GM23338 (cell line): ENCODE results near the gene OR8G1. TPM values are rescaled to one million over a fixed set of nuclear protein-coding genes. Genes with fewer than 3 reads are reported as not detected.

Experiments used
- ATAC-seq: fragments of 200-7000 bp; cut with Tn5 transposase; 3 replicates; pipeline ENCODE4 v1.9.1; 2020
- DNase-seq: peaks from one replicate; pipeline ENCODE4 v3.0.0-alpha.2; 2015; ENCODE audit warnings: low spot score
- H2AFZ ChIP-seq: fragments of 200-600 bp; sonication (generic); 2 replicates; pipeline ENCODE4 v1.8.0; 2016; ENCODE audit warnings: antibody characterized with exemption, mild to moderate bottlenecking, moderate library complexity
- H3F3A ChIP-seq: fragments of 200-600 bp; sonication (generic); replicated peaks from 2 replicates; pipeline ENCODE4 v1.8.0; 2017; ENCODE audit warnings: antibody characterized with exemption, mixed run types, low read depth
- H3K27ac ChIP-seq: fragments of 200-600 bp; sonication (generic); 2 replicates; pipeline ENCODE4 v1.6.1; 2016; ENCODE audit warnings: low read depth
- H3K27me3 ChIP-seq: fragments of 200-600 bp; sonication (generic); 2 replicates; pipeline ENCODE4 v1.8.0; 2016; ENCODE audit warnings: mild to moderate bottlenecking, mixed run types, moderate library complexity; ENCODE audit not compliant: insufficient read depth
- H3K36me3 ChIP-seq: fragments of 200-600 bp; sonication (generic); 2 replicates; pipeline ENCODE4 v1.8.0; 2016; ENCODE audit warnings: mild to moderate bottlenecking; ENCODE audit not compliant: insufficient read depth
- H3K4me1 ChIP-seq: fragments of 200-600 bp; sonication (generic); 2 replicates; pipeline ENCODE4 v1.8.0; 2016; ENCODE audit warnings: mild to moderate bottlenecking, moderate library complexity; ENCODE audit not compliant: insufficient read depth
- H3K4me2 ChIP-seq: fragments of 200-600 bp; sonication (generic); 2 replicates; pipeline ENCODE4 v1.7.1; 2017; ENCODE audit warnings: mixed run types
- H3K4me3 ChIP-seq: fragments of 200-600 bp; sonication (generic); 2 replicates; pipeline ENCODE4 v1.6.1; 2016; ENCODE audit warnings: mixed run types
- H3K79me2 ChIP-seq: fragments of 200-600 bp; sonication (generic); replicated peaks from 2 replicates; pipeline ENCODE4 v1.8.0; 2017; ENCODE audit warnings: mild to moderate bottlenecking; ENCODE audit not compliant: insufficient read depth
- H3K9me2 ChIP-seq: fragments of 200-600 bp; sonication (generic); 2 replicates; pipeline ENCODE4 v1.8.0; 2017; ENCODE audit not compliant: insufficient read depth
- H4K20me1 ChIP-seq: fragments of 200-600 bp; sonication (generic); replicated peaks from 2 replicates; pipeline ENCODE4 v1.8.0; 2017; ENCODE audit warnings: mild to moderate bottlenecking; ENCODE audit not compliant: insufficient read depth
- H3K27ac Mint-ChIP-seq: 2 replicates; pipeline ENCODE4 v1.8.0; 2020; ENCODE audit warnings: inconsistent platforms, mild to moderate bottlenecking, moderate library complexity, mixed read lengths
- H3K27me3 Mint-ChIP-seq: 3 replicates; pipeline ENCODE4 v1.8.0; 2022; ENCODE audit warnings: low read depth, mild to moderate bottlenecking, moderate library complexity, mixed read lengths, inconsistent platforms; ENCODE audit not compliant: insufficient read depth, poor library complexity
- H3K36me3 Mint-ChIP-seq: 3 replicates; pipeline ENCODE4 v1.8.0; 2021; ENCODE audit warnings: low read depth, mild to moderate bottlenecking, inconsistent platforms, moderate library complexity, mixed read lengths
- H3K4me1 Mint-ChIP-seq: 3 replicates; pipeline ENCODE4 v1.8.0; 2020; ENCODE audit warnings: mild to moderate bottlenecking, inconsistent platforms, mixed read lengths
- H3K4me3 Mint-ChIP-seq: 3 replicates; pipeline ENCODE4 v1.8.0; 2021; ENCODE audit warnings: moderate library complexity, mild to moderate bottlenecking, inconsistent platforms, mixed read lengths
- H3K9me3 Mint-ChIP-seq: 3 replicates; pipeline ENCODE4 v1.8.0; 2020; ENCODE audit warnings: moderate library complexity, mild to moderate bottlenecking, inconsistent platforms, mixed read lengths
- EZH2 ChIP-seq: fragments of 200-600 bp; sonication (generic); IDR thresholded peaks from one replicate; pipeline ENCODE4 v1.8.0; 2017; ENCODE audit warnings: antibody characterized with exemption, mild to moderate bottlenecking, low read depth; ENCODE audit not compliant: unreplicated experiment
- NANOG ChIP-seq: IDR thresholded peaks from 2 replicates; pipeline ENCODE4 v1.6.1; 2016; ENCODE audit warnings: antibody characterized with exemption, borderline replicate concordance
- POLR2AphosphoS5 ChIP-seq: IDR thresholded peaks from 2 replicates; pipeline ENCODE4 v1.6.1; 2016; ENCODE audit warnings: antibody characterized with exemption, low read depth
- STAT1 ChIP-seq: IDR thresholded peaks from one replicate; pipeline ENCODE4 v1.6.1; 2016; ENCODE audit warnings: antibody characterized with exemption; ENCODE audit not compliant: unreplicated experiment
- ZNF114 ChIP-seq: fragments of 250-450 bp; sonication (Bioruptor Pico); IDR thresholded peaks from 2 replicates; pipeline ENCODE4 v1.5.0; 2020; ENCODE audit warnings: mild to moderate bottlenecking, moderate library complexity
- polyA plus RNA-seq: library from polyadenylated mRNA; unstranded; fragments of >200 nt; fragmentation: Nextera tagmentation; extraction: Ambion mirVana; gene quantifications from 2 replicates; pipeline ENCODE4 v1.2.1, GENCODE V29; 2016
- total RNA-seq: library from RNA; depleted of rRNA; stranded (reverse); fragments of >200 nt; shearing (Covaris generic); gene quantifications from 2 replicates; pipeline ENCODE4 v1.2.3, GENCODE V29; 2014
- TF ChIP-seq, protein P1 (sequence below): fragments of 250-450 bp; sonication (Bioruptor Pico); IDR thresholded peaks from 2 replicates; pipeline ENCODE4 v1.5.0; 2020; ENCODE audit warnings: mild to moderate bottlenecking, moderate library complexity
- TF ChIP-seq, protein P2 (sequence below): IDR thresholded peaks from 2 replicates; pipeline ENCODE4 v1.6.1; 2016; ENCODE audit warnings: antibody characterized with exemption
- TF ChIP-seq, protein P3 (sequence below), 2 experiments: fragments of 200-600 bp in 1 of 2; sonication (generic) in 1 of 2; conservative IDR thresholded peaks; 2 replicates each; pipeline versions ENCODE4 v1.5.1 to v1.6.1; 2016 to 2017; ENCODE audit warnings: antibody characterized with exemption in 2 of 2, low read depth in 2 of 2, mild to moderate bottlenecking in 2 of 2, moderate library complexity in 1 of 2
- TF ChIP-seq, protein P4 (sequence below): IDR thresholded peaks from one replicate; pipeline ENCODE4 v1.6.1; 2018; ENCODE audit warnings: antibody characterized with exemption; ENCODE audit not compliant: unreplicated experiment

The OR8G1 gene
- total and polyA plus RNA-seq, 2 experiments from 2014 or later, result not detected

DNA sequence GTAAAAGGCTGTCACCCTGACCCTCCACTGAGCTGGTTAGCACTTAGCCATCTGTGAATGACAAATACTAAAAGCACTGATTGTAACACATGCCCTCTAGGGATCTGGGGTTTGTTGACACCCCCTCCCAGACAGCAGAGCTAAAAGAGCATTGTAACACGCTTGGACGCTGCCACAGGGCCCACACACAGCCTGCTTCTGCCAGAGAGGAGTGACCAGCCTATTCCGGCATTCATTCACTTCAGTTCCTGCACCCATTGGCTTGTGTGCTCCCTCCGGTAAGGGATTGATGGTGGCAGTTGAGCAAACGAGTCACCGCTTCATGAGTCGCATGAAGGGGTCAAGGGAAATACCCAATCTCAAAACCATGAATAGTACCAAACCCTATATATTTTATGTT, 42.0 kb upstream of the OR8G1 start (continued):
- TF ChIP-seq, protein P1, sequence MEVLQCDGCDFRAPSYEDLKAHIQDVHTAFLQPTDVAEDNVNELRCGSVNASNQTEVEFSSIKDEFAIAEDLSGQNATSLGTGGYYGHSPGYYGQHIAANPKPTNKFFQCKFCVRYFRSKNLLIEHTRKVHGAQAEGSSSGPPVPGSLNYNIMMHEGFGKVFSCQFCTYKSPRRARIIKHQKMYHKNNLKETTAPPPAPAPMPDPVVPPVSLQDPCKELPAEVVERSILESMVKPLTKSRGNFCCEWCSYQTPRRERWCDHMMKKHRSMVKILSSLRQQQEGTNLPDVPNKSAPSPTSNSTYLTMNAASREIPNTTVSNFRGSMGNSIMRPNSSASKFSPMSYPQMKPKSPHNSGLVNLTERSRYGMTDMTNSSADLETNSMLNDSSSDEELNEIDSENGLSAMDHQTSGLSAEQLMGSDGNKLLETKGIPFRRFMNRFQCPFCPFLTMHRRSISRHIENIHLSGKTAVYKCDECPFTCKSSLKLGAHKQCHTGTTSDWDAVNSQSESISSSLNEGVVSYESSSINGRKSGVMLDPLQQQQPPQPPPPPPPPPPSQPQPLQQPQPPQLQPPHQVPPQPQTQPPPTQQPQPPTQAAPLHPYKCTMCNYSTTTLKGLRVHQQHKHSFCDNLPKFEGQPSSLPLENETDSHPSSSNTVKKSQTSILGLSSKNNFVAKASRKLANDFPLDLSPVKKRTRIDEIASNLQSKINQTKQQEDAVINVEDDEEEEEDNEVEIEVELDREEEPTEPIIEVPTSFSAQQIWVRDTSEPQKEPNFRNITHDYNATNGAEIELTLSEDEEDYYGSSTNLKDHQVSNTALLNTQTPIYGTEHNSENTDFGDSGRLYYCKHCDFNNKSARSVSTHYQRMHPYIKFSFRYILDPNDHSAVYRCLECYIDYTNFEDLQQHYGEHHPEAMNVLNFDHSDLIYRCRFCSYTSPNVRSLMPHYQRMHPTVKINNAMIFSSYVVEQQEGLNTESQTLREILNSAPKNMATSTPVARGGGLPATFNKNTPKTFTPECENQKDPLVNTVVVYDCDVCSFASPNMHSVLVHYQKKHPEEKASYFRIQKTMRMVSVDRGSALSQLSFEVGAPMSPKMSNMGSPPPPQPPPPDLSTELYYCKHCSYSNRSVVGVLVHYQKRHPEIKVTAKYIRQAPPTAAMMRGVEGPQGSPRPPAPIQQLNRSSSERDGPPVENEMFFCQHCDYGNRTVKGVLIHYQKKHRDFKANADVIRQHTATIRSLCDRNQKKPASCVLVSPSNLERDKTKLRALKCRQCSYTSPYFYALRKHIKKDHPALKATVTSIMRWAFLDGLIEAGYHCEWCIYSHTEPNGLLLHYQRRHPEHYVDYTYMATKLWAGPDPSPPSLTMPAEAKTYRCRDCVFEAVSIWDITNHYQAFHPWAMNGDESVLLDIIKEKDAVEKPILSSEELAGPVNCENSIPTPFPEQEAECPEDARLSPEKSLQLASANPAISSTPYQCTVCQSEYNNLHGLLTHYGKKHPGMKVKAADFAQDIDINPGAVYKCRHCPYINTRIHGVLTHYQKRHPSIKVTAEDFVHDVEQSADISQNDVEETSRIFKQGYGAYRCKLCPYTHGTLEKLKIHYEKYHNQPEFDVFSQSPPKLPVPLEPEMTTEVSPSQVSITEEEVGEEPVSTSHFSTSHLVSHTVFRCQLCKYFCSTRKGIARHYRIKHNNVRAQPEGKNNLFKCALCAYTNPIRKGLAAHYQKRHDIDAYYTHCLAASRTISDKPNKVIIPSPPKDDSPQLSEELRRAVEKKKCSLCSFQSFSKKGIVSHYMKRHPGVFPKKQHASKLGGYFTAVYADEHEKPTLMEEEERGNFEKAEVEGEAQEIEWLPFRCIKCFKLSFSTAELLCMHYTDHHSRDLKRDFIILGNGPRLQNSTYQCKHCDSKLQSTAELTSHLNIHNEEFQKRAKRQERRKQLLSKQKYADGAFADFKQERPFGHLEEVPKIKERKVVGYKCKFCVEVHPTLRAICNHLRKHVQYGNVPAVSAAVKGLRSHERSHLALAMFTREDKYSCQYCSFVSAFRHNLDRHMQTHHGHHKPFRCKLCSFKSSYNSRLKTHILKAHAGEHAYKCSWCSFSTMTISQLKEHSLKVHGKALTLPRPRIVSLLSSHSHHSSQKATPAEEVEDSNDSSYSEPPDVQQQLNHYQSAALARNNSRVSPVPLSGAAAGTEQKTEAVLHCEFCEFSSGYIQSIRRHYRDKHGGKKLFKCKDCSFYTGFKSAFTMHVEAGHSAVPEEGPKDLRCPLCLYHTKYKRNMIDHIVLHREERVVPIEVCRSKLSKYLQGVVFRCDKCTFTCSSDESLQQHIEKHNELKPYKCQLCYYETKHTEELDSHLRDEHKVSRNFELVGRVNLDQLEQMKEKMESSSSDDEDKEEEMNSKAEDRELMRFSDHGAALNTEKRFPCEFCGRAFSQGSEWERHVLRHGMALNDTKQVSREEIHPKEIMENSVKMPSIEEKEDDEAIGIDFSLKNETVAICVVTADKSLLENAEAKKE (CRISPR knock-in tag), result no peak
- no peak for TF ChIP-seq POLR2AphosphoS5
- TF ChIP-seq, protein P2, sequence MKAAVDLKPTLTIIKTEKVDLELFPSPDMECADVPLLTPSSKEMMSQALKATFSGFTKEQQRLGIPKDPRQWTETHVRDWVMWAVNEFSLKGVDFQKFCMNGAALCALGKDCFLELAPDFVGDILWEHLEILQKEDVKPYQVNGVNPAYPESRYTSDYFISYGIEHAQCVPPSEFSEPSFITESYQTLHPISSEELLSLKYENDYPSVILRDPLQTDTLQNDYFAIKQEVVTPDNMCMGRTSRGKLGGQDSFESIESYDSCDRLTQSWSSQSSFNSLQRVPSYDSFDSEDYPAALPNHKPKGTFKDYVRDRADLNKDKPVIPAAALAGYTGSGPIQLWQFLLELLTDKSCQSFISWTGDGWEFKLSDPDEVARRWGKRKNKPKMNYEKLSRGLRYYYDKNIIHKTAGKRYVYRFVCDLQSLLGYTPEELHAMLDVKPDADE, result no peak
- no peak for TF ChIP-seq NANOG
- no peak for TF ChIP-seq STAT1

DNA sequence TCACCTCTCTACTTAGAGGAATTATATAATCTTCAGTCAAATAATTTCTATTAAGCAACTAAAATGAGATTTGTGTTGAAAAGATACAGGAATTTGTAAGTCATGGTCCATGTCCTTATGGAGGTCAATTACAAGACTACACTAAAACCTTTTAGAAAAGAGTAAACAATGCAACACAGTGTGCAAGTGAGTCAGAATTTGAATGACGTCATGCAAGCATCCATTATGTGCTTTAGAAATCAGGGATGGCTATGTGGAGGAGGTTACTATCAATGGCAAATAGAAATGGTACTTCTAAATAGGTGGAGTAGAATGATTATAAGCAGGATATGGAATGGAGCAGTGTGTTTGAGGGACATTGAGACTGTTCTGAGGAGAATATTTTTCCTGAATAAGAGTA, 41.2 kb upstream of the OR8G1 start:
- no peak for DNase-seq
- H3K9me3 Mint-ChIP-seq, result no peaks in the 10 kb centered on the region
- Histone ChIP-seq H3K4me1 (peaks cover 3% of the 10 kb centered on the region; the same call in 1 of the 2 replicates), H3K36me3 (no peaks in the 10 kb centered on the region), H3K27ac (no peak overlapping the region), H3K4me2 (no peak overlapping the region), H2AFZ (no peak overlapping the region), H4K20me1 (no peaks in the 10 kb centered on the region), H3K9me2 (no peaks in the 10 kb centered on the region), H3F3A (no peaks in the 10 kb centered on the region), H3K4me3 (no peak overlapping the region), H3K79me2 (no peaks in the 10 kb centered on the region), H3K27me3 (no peaks in the 10 kb centered on the region)
- no peaks in the 10 kb centered on the region for H3K36me3 Mint-ChIP-seq
- peaks cover 2% of the 10 kb centered on the region for H3K27me3 Mint-ChIP-seq
- no peak overlapping the region for H3K4me3 Mint-ChIP-seq
- no peak overlapping the region for H3K27ac Mint-ChIP-seq
- no peak for ATAC-seq
- H3K4me1 Mint-ChIP-seq, result peaks cover 2% of the 10 kb centered on the region; the same call in 1 of the 3 replicates
- TF ChIP-seq, protein P3, sequence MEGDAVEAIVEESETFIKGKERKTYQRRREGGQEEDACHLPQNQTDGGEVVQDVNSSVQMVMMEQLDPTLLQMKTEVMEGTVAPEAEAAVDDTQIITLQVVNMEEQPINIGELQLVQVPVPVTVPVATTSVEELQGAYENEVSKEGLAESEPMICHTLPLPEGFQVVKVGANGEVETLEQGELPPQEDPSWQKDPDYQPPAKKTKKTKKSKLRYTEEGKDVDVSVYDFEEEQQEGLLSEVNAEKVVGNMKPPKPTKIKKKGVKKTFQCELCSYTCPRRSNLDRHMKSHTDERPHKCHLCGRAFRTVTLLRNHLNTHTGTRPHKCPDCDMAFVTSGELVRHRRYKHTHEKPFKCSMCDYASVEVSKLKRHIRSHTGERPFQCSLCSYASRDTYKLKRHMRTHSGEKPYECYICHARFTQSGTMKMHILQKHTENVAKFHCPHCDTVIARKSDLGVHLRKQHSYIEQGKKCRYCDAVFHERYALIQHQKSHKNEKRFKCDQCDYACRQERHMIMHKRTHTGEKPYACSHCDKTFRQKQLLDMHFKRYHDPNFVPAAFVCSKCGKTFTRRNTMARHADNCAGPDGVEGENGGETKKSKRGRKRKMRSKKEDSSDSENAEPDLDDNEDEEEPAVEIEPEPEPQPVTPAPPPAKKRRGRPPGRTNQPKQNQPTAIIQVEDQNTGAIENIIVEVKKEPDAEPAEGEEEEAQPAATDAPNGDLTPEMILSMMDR (conservative IDR thresholded peaks at IDR 0.05; ENCODE audit: low read depth in 2 of 2), result no peak
- TF ChIP-seq, protein P4, sequence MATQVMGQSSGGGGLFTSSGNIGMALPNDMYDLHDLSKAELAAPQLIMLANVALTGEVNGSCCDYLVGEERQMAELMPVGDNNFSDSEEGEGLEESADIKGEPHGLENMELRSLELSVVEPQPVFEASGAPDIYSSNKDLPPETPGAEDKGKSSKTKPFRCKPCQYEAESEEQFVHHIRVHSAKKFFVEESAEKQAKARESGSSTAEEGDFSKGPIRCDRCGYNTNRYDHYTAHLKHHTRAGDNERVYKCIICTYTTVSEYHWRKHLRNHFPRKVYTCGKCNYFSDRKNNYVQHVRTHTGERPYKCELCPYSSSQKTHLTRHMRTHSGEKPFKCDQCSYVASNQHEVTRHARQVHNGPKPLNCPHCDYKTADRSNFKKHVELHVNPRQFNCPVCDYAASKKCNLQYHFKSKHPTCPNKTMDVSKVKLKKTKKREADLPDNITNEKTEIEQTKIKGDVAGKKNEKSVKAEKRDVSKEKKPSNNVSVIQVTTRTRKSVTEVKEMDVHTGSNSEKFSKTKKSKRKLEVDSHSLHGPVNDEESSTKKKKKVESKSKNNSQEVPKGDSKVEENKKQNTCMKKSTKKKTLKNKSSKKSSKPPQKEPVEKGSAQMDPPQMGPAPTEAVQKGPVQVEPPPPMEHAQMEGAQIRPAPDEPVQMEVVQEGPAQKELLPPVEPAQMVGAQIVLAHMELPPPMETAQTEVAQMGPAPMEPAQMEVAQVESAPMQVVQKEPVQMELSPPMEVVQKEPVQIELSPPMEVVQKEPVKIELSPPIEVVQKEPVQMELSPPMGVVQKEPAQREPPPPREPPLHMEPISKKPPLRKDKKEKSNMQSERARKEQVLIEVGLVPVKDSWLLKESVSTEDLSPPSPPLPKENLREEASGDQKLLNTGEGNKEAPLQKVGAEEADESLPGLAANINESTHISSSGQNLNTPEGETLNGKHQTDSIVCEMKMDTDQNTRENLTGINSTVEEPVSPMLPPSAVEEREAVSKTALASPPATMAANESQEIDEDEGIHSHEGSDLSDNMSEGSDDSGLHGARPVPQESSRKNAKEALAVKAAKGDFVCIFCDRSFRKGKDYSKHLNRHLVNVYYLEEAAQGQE, result no peak
- TF ChIP-seq ZNF114, result no peak
- no peak for TF ChIP-seq EZH2
